ENCODE data around the gene KIZ.
A peak's percentile ranks its signal among the peaks of the same experiment; 100 is the strongest.

Gene KIZ

DNA sequence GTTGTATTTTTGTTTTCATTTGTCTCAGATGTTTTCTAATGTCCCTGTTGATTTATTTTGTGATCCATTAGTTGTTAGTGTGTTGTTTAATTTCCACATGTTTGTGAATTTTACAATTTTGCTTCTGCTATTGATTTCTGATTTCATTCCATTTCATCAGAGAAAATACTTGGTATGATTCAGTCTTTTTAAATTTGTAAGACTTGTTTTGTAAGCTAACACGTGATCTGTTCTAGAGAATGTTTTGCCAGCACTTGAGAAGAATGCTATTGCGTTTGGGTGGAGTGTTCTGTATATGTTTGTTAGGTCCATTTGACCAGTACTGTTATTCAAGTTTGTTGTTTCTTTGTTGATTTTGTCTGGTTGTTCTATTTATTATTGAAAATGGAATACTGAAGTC, 53.9 kb downstream of the KIZ start:
- no peak for DNase-seq (ENCODE audit: low spot score)

GRCh38 chr20:21180248-21180647, 54.4 kb downstream of the KIZ start:
- DNase-seq (ENCODE audit: low spot score), result no peak

- DNase-seq (ENCODE audit: low spot score), result no peak
Measured at GRCh38 chr20:21181028-21181427, 55.1 kb downstream of the KIZ start.

- peak; percentile 19 for DNase-seq (ENCODE audit: low spot score)
Measured at GRCh38 chr20:21182832-21183563, 57.1 kb downstream of the KIZ start.

GRCh38 chr20:21183722-21184121, 57.8 kb downstream of the KIZ start:
- no peak for DNase-seq (ENCODE audit: low spot score)

DNA sequence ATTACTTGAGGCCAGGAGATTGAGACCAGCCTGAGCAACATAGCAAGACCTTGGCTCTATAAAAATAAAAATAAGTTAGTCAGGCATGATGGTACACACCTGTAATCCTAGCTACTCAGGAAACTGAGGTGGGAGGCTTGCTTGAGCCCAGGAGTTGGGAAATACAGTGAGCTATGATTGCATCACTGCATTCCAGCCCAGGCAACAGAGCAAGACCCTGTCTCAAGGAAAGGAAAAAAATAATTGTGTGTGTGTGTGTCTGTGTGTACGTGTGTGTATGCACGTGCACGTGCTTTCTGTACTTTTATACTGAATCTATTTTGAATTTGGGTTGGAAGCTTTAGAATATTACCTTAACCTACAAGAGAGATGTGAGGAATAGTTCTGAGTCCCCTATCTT, 58.9 kb downstream of the KIZ start:
- no peak for DNase-seq (ENCODE audit: low spot score)

DNA sequence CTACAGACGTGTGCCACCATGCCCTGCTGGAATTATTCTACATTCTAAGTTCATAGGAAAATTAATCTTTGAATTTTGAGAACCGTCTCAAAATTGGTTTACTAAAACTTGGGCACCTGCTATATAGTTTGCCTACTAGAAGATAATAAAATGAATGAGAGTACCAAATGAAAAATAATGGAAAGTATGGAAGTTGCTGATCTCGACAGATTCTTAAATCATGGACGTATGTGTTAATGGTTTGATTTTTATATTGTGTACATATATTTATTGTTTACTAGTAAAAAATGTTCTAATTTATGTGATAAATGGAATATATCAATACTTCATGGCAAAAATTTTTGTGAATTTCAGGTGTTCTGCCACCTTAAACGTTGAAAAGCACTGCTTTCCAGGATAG, 60.0 kb downstream of the KIZ start:
- no peak for DNase-seq (ENCODE audit: low spot score)

- DNase-seq (ENCODE audit: low spot score), result no peak
Measured at GRCh38 chr20:21189761-21190523, 64.1 kb downstream of the KIZ start.

DNA sequence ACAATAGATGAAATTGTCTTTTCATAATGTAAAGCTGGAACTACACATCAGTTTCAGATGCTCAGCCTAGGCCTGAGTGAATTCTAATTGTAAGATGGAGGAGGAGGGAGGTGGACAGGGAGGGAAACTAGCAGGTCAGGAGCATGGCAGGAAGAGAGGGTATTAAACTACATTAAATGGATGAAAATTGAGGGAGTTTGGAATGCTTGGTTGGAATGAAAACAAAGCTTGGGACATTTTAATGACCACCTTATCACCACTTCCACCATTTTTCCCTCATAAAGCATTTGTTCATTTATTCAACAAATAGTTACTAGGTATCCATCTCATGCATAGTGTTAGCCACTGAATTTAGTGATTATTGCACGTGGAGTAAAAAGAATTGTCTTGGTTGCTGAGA, 65.0 kb downstream of the KIZ start:
- no peak for DNase-seq (ENCODE audit: low spot score)

DNA sequence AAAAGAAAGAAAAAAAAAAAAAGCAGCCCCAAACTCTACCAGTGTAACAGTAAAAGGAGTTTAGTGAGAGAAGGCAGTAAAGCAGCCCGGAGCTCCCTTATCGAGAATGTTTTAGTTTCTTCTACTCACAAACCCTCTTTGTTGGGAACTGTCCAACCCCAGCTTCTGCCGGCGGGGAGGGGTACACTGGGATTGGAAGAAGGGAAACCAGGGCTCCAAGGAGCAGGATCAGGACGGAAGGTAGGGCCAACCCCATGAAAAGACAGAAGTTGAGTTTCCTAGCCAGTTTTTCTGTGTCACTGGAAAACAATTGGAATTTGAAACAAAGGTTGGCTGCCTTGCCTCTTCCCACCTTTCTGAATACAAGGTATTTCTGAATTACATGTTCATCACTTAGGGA, 66.0 kb downstream of the KIZ start:
- no peak for DNase-seq (ENCODE audit: low spot score)

GRCh38 chr20:21202259-21202658, 76.4 kb downstream of the KIZ start:
- no peak for DNase-seq (ENCODE audit: low spot score)

GRCh38 chr20:21203088-21203656, 77.3 kb downstream of the KIZ start:
- DNase-seq (ENCODE audit: low spot score), result no peak

GRCh38 chr20:21206584-21206983, 80.7 kb downstream of the KIZ start:
- DNase-seq (ENCODE audit: low spot score), result no peak

DNA sequence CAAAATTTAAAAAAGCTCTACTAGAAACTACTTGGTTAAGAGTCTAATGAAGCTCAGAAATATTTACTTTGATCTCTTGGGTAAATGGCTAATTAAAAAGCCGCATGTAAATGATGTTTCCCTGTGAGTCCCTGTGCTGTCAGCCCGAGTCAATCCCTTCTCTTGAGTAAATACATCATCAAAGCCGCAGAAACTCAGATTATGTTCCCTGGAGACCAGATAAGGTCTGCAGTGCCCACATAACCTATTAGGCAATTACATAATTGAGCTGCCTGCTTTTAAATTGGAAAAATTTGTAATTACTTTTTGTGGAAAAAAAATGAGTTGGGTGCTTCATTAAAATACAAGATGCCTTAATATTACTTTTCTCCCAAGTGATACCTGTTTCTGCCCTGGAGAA, 83.1 kb downstream of the KIZ start:
- DNase-seq (ENCODE audit: low spot score), result no peak

GRCh38 chr20:21209668-21210067, 83.8 kb downstream of the KIZ start:
- no peak for DNase-seq (ENCODE audit: low spot score)

DNA sequence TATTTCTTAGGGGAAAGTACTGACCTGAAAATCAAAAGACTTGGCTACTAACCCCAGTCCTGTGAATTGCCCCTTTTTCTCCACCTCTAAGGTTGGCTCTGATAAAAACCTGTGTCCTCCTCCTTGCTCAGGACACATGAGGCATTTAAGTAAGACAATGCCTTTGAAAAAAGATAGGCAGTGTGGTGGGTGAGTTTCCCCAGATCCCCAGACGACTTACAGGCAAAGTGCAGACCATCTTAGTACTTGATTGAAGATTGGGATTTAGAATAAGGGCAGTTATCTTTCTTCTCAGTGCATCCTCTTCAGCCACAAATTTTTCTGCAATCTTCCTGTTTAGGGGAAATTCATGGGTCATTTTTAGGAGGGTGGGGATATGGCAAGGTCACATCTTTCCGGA, 87.8 kb downstream of the KIZ start:
- DNase-seq (ENCODE audit: low spot score), result no peak

GRCh38 chr20:21214431-21214830, 88.5 kb downstream of the KIZ start:
- no peak for DNase-seq (ENCODE audit: low spot score)

- no peak for DNase-seq (ENCODE audit: low spot score)
Measured at GRCh38 chr20:21219686-21220085, 93.8 kb downstream of the KIZ start.

DNA sequence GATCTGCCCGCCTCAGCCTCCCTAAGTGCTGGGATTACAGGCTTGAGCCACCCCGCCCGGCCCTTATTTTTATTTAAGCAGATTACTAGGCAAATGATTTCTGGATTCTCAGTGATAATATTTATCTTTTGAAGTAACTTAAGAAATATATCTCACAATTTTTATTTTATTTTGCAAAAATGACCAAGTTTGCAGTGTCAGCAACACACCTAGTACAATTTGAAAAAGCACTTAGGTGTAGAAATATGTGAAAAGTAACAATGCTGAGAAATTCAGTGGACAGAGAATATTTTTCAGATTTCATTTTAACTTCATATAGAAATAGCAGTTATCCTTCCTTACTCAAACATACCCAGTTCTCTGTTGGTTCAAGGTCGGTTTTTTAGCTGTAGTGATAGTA, 98.3 kb downstream of the KIZ start:
- DNase-seq (ENCODE audit: low spot score), result no peak

- no peak for DNase-seq (ENCODE audit: low spot score)
Measured at GRCh38 chr20:21225215-21225947, 99.5 kb downstream of the KIZ start.

GRCh38 chr20:21228511-21228910, 102.6 kb downstream of the KIZ start:
- no peak for DNase-seq (ENCODE audit: low spot score)

- no peak for DNase-seq (ENCODE audit: low spot score)
Measured at GRCh38 chr20:21229163-21229562, 103.3 kb downstream of the KIZ start.

DNA sequence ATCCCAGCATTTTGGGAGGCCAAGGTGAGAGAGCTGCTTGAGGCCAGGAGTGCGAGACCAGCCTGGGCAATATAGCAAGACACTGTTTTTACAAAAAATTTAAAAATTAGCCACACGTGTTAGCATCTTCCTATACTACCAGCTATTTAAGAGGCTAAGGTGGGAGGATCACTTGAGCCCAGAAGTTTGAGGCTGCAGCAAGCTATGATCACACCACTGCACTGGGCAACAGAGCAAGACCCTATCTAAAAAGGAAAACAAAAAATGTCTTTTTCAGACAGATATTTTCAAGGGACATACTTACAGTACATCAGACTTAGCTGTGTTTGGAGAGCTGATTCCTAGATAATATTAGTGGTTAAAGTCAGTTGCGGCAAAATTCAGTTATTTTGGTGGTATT, 104.3 kb downstream of the KIZ start:
- DNase-seq (ENCODE audit: low spot score), result no peak
